NCI-H69 (cell line): ENCODE results near the gene TBR1.

Experiments
- DNase-seq: peaks from one replicate; lab custom pipeline; 2025; lab: John Stamatoyannopoulos, UW

Gene TBR1

DNA sequence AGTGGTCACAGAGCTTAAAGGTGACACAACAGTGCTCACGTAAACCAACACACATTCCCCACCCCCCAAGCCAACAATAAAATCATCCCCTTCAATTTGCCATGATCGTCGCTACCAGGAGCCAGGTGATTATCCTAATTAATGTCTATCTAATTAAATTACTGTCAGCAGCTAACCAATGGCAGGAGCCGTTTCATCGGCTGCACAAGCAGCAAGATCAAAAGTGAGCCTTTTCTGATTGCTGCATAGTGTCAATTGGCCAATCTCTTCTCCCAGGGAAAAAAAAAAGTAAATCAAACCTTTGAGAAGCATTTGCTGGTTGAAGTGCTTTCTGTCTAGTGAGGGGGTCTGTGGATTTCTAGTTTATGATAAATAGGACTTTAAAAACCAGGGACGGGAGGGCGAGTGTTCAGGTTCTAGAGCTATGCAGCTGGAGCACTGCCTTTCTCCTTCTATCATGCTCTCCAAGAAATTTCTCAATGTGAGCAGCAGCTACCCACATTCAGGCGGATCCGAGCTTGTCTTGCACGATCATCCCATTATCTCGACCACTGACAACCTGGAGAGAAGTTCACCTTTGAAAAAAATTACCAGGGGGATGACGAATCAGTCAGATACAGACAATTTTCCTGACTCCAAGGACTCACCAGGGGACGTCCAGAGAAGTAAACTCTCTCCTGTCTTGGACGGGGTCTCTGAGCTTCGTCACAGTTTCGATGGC is at the start of gene TBR1:
TBR1 (plus strand) TSS at position 311 of the 721 bp plus-strand sequence; CDS start at position 425, 114 bp downstream.
- DNase-seq, result peak; percentile 49

DNA sequence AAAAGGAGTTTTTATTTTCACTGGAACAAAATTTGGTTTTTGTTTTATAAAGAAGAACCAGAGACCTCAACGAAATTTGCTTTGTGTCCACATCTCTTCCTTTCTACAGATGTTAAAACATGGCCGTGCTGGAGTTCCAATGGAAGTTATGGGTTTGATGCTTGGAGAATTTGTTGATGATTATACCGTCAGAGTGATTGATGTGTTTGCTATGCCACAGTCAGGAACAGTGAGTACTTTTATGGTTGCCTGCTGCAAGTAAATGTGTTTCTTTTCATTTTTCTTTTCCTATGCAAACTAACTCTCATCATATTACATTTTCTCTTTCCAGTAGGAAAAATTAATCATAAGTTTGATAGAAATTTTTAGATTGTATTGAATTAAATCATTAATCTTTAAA is 48.4 kb upstream of the TBR1 start:
- peak; percentile 1 for DNase-seq

DNA sequence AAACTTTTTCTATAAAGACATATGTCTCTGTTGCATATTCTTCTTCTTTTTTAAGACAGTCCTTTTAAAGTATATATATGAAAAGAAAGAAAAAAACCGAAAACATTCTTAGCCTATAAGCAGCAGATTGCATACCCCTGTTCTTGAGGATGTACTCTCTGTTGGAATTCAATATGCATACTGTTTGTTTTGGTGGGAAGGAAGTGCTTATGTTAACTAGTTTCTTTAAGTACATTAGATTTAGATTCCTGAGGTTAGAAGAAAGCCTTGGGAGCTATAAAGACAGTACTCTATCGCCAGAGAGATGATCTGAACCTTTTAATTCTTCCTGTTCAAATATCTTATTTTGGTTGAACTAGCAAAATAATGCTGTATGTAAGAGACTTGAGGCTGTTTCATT is 46.8 kb upstream of the TBR1 start:
- DNase-seq, result no peak

DNA sequence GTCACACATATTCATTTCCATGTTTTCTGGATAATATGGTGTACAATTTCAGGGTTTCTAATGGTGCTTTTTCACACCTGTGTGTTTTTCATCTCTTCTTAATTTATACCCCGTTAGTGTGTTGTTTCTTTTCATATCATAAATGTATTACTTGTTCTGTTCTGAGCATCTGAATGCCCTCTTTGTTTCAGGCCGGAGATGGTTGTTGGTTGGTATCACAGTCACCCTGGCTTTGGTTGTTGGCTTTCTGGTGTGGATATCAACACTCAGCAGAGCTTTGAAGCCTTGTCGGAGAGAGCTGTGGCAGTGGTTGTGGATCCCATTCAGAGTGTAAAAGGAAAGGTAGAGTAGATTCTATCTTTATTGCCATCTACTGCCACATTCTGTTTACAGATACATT is 45.1 kb upstream of the TBR1 start:
- no peak for DNase-seq

DNA sequence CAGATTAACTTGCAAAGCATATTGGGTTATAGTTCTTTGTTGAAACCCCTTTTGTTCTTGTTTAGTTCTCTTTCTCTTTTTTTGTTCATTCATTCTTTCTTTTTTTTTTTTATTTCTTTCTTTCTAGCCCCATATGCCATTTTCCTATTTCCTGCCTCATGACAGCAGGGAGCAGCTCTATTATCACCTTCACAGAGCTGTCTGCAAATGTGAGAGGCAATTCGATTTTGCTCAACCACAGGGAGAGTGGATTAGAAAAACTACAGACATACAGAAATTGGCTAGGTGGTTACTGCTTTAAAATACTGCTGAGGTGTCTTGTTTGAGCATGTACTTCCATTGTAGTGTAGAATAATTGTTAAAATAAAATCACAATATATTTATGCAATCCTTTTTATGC is 44.2 kb upstream of the TBR1 start:
- DNase-seq, result peak; percentile 30

DNA sequence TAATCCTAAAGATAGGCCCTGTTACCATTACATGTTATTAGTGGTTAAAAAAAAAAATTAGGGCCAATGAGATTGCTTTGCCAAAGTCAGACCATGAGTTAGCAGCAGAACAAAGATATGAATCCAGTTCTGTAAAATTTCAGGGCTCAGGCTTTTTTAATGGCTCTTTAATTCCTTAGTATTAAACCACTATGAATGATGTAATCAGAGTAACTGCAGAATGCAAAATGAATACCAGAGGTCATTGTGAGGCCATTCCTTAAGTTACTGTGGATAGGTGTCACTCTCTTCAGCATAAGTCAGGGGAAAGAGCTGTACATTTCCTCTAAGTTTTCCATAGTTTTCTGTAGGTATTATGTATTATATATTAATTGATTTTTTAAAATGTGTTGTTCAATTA is 42.2 kb upstream of the TBR1 start:
- DNase-seq, result no peak

DNA sequence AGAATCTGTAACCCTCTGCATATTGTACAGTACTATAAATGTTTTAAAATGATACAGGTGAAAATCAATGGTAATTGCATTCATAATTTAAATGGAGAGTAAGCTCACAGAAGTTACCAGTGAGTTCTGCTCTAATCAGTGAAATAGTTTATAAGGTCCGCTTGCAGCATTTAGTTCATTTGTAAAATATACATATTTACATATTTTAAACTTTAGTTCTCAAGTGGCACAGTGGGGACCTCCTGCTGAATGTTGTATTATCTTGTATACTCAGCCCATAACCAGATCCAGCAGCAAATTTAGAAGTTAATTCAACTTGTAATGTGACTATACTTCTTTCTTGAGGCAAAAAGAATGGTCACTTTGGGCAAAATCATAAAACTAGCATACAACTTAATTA is 41.7 kb upstream of the TBR1 start:
- no peak for DNase-seq

DNA sequence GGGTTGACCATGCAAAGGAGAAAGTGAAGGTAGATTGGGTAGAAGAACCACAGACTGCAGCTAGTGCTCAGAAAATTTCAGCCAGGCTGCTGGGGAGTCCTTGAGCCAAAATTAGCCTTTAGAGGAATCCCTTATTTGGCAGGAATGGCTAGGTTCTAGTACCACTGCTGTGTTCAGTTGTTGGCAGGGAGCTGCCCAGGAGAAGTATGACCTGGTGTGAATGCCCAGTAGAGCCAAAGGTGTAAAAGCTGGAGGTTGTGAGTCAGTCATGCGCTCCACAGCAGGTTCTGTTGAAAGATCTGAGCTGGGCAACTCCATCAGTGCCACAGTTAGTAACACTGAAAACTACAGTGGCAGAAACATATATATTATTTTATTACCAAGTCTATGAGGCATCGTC is 36.4 kb upstream of the TBR1 start:
- DNase-seq, result no peak

DNA sequence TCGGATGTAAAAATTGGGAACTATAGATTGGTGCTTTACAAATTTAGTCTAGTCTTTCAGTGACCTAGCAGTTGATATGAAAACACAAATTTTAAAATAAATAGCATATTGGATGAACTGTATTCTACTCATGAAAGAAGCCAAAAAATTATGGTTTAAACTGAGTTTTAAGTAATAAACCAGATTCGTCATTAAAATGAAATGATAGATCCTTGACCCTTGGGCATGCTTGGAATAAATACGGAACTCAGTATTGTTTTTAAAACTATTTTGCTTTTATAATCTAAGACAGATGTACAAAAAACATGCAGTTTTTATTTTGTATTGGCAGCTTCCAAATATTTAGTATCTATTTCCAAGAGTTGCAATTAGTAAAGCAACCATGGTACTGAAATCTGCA is 34.6 kb upstream of the TBR1 start:
- no peak for DNase-seq

DNA sequence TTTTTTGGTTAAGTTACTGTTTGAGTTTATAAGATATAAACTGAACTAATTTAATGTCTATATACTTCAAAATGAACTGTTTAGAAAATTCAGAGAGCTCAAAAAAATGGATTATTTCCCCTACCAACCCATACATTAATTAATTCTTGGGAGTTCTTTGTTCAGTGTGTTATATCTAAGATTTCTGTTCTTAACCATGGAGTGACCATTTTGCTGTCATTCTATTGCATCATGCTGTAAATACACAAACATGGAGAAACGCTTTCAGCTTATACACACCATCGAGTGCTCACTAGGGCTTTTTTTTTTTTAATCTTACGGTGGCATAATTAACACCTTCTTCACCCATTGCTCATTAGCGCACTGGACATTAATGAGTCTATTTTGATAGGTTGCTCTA is 33.4 kb upstream of the TBR1 start:
- DNase-seq, result no peak

DNA sequence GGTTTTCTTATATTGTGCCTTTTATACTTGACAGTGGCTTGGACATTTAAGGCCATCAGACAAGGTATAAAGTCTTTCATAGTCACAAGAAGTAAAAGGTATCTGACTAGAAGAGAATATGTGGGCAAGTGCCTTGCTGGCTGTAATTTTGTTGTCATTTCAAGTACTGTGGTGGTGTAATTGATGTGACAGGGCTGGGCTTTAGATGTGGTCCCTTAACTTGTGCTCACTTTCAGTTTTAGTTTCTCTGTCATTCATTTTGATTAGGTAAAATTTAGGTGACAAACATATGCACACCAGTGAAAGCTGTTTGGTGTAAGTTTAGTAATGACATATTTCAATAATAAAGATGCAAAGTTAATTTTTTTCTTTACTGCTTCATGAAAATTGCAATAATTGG is 31.2 kb upstream of the TBR1 start:
- DNase-seq, result peak; percentile 29

DNA sequence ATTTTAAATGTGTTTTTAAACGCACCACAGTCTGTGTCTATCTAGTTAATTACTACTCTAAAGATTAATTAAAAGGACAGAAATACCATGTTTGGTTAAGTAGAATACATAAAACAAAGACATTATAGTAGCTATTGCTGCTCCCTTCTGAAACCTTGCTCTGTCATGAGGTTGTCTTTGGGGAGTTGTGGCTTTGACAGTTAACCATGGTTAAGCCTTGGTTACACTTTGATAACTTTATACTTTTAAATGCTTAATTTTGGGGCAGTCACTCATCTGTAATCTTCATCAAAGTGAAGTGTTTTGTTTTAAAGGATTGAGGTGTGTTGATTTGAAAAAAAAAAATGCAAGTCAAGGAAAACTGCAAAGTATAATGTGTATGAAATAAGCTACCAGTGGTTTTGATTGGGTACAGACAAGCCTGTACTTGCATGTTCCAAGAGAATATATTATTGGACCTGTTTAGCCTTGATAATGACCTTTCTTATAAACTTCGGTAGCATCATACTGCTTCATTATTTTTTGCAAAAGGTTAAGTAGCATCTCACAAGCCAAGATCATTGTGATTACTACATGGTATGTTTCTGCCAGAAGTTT is 29.8 kb upstream of the TBR1 start:
- DNase-seq, result no peak

DNA sequence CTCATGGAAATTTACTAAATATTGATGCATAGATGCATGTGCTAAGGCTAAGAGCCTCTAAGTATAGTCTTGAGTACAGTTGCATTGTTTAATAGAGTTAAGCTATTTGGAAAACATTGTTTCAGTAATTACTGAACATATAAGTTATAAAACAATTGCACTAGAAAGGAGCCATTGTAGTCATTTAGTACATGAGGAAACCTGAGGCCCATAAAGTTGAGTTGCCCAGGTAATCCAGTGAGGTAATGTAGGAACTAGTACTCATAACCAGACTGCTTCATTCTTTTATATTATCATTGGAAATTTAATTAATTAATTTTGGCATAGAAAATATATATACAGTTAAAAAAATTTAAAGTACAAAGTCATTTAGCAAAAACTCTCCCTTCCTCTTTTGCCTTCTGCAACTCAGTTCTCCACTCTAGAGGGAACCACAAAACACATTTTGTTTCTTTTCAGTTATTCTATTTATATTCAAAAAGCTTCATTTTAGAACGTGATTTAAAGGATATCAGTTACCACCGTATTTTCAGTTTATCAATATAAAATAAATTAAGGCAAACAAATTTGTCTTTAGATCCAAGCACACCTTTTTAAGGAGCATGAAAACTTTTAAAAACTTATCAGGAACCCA is 27.8 kb upstream of the TBR1 start:
- no peak for DNase-seq

DNA sequence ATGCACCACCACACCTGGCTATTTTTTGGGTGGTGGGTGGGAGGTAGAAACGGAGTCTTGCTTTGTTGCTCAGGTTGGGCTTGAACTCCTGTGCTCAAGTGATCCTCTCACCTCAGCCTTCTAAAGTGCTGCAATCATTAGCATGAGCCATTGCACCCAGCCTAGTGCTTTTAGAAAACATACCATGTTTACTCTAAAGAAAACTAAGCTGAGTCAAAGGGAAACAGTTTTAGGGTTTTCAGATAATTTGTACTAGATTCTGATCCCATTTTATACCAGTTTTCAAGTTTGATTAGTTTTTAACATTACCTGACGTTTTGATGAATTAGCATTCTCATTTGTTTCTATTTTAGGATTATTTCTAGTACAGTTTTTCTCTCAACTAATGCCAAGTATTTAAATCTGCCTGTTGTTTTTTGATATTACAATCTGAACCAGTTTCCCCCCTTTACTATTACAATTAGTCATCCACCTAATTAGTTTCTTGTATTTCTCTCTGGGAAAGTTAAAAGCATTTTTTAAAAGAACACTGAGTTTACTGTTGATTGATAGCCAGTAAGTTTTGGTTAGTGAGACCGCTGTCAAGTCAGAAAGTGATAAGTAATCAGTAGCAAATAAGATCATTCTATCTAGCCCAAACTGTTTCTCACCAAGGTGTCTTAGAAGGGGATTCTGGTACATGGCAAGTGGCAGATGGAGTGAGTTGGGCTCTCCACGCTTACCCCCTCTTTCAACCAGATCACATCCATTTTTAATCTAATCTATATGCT is 24.2 kb upstream of the TBR1 start:
- no peak for DNase-seq

DNA sequence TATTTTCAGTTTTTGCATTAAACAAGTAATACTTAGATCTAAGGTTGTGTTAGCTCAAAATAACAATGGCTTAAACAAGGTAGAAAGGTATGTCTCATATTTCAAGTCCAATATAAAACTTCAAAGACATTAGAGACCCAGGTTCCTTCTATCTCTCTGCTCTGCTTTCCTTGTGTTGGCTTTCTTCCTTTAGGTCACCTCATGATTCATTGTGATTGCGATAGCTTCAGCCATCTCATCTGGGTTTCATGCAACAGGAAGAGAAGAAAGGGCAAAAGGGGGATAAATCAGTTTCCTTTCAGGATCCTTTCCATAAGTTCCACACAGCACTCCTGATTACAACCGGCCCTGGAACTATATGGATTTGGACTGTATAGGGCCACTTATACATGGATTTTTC is 16.0 kb upstream of the TBR1 start:
- no peak for DNase-seq

DNA sequence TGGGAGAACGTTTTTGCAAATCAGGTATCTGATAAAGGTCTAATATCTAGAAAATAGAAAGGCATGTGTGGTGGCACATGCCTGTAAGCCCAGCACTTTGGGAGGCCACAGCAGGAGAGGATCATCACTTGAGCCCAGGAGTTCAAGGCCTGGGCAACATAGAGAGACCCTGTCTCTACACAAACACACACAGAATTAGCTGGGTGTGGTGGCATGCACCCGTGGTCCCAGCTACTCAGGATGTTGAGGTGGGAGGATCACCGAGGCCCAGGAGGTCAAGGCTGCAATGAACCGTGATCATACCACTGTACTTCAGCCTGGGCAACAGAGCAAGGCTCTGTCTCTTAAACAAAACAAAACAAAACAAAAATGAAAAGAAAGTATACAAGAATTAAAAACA is 13.8 kb upstream of the TBR1 start:
- no peak for DNase-seq

DNA sequence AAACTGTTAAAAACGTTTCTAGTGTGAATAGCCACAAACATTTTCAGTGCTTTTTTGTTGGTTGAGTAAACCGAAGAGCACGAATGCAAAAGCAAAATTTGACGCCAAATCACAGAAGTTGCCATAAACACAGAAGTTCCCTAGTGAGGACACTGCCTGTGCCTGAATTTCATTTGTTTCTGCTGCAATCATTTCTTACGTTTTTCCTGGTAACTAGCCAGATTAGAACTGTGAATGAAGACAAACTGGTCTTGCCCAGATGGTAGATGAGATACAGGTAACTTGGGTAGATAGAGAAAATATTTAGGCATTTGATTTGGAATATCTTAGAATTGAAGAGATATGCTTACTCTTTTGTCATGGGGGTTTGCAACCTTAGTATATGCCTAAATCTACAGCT is 9.8 kb upstream of the TBR1 start:
- no peak for DNase-seq

DNA sequence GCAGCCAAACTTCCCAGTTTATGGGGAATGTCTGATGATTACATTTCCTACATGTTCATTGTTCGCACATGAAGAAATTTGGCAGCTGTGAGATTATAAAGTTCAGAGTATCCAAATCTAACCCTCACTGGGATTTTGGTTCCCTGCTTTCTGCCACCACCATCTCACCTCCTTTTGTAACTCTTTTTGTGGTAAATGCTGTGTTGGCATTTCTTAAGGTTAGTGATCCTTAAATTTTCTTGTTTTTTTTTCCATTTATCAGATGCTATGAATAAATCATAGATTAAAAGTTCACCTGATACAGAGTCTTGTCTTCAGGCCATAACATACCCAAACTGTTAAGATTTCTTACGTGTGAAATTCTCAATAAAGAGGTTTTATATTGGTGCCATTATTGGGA is 8.5 kb upstream of the TBR1 start:
- no peak for DNase-seq

DNA sequence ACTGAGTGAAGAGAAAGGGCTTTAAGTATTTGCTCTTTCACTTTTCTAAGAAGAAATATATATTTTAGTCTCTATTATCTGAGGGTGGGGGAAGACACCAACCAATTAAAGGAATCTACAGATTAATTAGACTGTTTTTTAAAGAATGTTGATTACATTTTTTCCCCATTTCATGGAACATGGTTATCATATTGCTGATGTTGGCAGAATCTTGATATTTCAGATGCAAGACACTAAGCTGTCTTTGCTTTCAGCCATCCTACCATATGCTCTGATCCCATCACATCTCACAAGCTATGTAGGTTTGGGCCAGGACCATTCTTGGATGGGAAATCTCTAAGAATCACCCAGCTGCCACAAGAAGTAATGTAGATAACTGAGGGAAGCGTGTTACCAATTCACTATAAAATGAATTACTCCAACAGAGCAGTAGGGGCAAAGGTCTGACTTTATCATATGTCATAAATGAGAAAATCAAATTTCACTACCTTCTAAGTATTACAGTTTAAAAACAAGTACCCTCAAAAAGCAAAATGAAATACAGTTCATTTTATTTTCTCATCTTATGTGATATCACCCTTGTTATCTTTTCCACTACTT is 6.7 kb upstream of the TBR1 start:
- DNase-seq, result no peak

DNA sequence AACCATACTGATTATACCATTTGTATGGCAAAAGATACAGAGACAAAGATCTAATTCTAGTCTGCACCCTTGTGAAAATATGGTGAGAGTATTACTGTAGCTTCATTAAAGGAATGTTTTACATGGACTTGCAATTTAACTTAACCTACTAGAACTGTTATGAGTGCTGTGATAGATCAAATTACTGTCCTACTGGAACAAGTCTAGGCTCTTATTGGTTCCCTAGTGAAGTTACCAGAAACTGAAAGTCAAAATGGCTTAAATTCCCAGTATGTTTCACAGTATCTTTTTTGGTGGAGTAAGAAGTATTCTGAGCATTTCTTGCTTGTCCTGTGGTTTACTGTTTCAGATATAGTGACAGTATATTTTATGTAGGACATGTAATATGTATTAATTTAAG is 3.8 kb upstream of the TBR1 start:
- no peak for DNase-seq

DNA sequence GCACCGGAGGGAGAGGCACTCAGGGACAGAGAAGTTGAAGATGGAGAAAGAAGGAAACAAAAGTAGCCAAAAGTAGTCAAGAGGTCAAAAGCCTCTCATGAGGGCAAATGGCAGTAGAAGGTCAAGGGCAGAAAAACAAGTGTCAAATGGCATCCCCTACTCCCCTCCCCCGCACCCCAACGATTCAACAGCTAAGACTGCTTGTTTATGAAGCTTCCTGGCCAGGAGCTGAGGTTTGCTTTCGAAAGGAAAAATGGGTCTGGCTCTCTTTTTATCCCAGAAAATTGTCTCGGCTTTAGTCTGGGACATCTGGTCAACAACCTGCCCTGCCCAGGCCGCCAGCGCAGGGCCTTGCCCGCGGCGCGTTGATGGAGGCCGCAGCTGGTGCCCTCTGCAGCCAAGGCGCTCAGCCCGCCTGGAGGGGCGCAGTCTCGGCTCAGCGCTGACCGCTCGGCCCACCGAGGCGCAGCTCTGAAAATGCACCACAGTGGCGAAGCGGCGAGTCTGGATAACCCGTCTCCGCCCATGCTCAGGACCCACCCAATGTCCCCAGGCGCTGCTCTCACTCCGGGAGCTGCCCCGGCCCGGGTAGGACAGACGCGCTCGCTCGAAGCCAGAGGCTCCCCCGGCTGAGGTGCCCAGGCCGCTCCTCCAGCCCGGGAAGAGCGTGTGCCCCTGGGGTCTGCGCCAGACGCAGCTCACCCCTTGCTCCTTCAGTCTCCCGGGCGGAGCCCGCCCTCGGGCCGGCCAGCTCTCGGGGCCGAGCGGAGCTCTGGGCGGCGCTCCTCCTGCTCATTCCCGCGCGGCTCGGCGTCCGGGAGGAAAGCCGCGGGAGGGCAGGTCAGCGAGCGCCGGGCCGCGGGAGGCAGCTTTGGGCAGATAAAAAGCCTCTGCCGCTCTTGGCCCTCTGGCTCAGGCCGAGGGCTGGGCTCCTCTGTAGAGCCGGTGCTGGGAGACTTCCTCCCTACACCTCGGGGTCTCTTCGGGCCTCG is 1.8 kb upstream of the TBR1 start:
- DNase-seq, result peak; percentile 76
